ENCODE data around the gene SUN1.

Gene SUN1

GRCh38 chr7:835485-836401, 3.5 kb downstream of the SUN1 start:
- no peak for TF ChIP-seq POLR2AphosphoS5 (IDR thresholded peaks at IDR 0.05; ENCODE audit: low read depth, low read length)
- TF ChIP-seq FOXP2 (optimal IDR thresholded peaks at IDR 0.05; ENCODE audit: borderline replicate concordance, extremely low read depth, extremely low read length, insufficient read depth), result no peak
- TF ChIP-seq TAF1 (IDR thresholded peaks at IDR 0.05; ENCODE audit: borderline replicate concordance, insufficient read depth, low read length), result no peak
- TF ChIP-seq, protein P1, sequence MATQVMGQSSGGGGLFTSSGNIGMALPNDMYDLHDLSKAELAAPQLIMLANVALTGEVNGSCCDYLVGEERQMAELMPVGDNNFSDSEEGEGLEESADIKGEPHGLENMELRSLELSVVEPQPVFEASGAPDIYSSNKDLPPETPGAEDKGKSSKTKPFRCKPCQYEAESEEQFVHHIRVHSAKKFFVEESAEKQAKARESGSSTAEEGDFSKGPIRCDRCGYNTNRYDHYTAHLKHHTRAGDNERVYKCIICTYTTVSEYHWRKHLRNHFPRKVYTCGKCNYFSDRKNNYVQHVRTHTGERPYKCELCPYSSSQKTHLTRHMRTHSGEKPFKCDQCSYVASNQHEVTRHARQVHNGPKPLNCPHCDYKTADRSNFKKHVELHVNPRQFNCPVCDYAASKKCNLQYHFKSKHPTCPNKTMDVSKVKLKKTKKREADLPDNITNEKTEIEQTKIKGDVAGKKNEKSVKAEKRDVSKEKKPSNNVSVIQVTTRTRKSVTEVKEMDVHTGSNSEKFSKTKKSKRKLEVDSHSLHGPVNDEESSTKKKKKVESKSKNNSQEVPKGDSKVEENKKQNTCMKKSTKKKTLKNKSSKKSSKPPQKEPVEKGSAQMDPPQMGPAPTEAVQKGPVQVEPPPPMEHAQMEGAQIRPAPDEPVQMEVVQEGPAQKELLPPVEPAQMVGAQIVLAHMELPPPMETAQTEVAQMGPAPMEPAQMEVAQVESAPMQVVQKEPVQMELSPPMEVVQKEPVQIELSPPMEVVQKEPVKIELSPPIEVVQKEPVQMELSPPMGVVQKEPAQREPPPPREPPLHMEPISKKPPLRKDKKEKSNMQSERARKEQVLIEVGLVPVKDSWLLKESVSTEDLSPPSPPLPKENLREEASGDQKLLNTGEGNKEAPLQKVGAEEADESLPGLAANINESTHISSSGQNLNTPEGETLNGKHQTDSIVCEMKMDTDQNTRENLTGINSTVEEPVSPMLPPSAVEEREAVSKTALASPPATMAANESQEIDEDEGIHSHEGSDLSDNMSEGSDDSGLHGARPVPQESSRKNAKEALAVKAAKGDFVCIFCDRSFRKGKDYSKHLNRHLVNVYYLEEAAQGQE (IDR thresholded peaks at IDR 0.05; ENCODE audit: insufficient read depth in 1 of 2, low read depth in 2 of 2, low read length in 2 of 2), result no peak
- no peak for TF ChIP-seq SIN3A (IDR thresholded peaks at IDR 0.05; ENCODE audit: borderline replicate concordance, insufficient read depth, low read length)

GRCh38 chr7:836429-836828, 4.2 kb downstream of the SUN1 start:
- TF ChIP-seq FOXP2 (optimal IDR thresholded peaks at IDR 0.05; ENCODE audit: borderline replicate concordance, extremely low read depth, extremely low read length, insufficient read depth), result no peak
- no peak for TF ChIP-seq TAF1 (IDR thresholded peaks at IDR 0.05; ENCODE audit: borderline replicate concordance, insufficient read depth, low read length)
- TF ChIP-seq POLR2AphosphoS5 (IDR thresholded peaks at IDR 0.05; ENCODE audit: low read depth, low read length), result no peak
- TF ChIP-seq SIN3A (IDR thresholded peaks at IDR 0.05; ENCODE audit: borderline replicate concordance, insufficient read depth, low read length), result no peak
- TF ChIP-seq, protein P1 (IDR thresholded peaks at IDR 0.05; ENCODE audit: insufficient read depth in 1 of 2, low read depth in 2 of 2, low read length in 2 of 2), result no peak

DNA sequence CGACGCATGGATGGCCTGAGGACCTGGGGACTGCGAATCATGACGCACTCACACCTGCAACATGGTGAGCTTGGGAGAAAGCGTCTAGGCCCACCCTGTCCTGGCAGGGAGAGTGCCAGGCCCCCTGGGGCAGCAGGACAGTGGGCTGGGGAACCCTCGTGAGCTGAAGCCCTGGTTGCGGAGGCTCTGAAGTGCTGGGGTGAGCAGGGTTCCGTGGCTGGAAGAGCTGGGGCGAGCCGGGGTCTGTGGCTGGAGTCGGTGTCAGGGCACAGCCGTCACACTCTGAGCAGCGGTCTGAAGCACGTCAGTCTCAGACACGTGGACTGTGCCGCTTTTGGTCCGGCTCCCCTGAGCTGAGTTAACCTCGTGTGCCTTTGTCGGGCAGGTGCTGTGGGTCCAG, 4.7 kb downstream of the SUN1 start:
- TF ChIP-seq TAF1 (IDR thresholded peaks at IDR 0.05; ENCODE audit: borderline replicate concordance, insufficient read depth, low read length) (no peak), FOXP2 (optimal IDR thresholded peaks at IDR 0.05; ENCODE audit: borderline replicate concordance, extremely low read depth, extremely low read length, insufficient read depth) (no peak), POLR2AphosphoS5 (IDR thresholded peaks at IDR 0.05; ENCODE audit: low read depth, low read length) (no peak), SIN3A (IDR thresholded peaks at IDR 0.05; ENCODE audit: borderline replicate concordance, insufficient read depth, low read length) (no peak)
- TF ChIP-seq, protein P1 (IDR thresholded peaks at IDR 0.05; ENCODE audit: insufficient read depth in 1 of 2, low read depth in 2 of 2, low read length in 2 of 2), result no peak

- TF ChIP-seq, protein P1 (IDR thresholded peaks at IDR 0.05; ENCODE audit: insufficient read depth in 1 of 2, low read depth in 2 of 2, low read length in 2 of 2), result no peak
- TF ChIP-seq SIN3A (IDR thresholded peaks at IDR 0.05; ENCODE audit: borderline replicate concordance, insufficient read depth, low read length) (no peak), FOXP2 (optimal IDR thresholded peaks at IDR 0.05; ENCODE audit: borderline replicate concordance, extremely low read depth, extremely low read length, insufficient read depth) (no peak), POLR2AphosphoS5 (IDR thresholded peaks at IDR 0.05; ENCODE audit: low read depth, low read length) (no peak), TAF1 (IDR thresholded peaks at IDR 0.05; ENCODE audit: borderline replicate concordance, insufficient read depth, low read length) (no peak)
These were observed 7.8 kb downstream of the SUN1 start for GRCh38 chr7:840001-840600.

All from PFSK-1 (cell line).